MM.1S (cell line): ENCODE data around the gene KRTAP4-12.

ENCODE experiments used
- EZH2phosphoT487 ChIP-seq: fragments of 300-600 bp; sonication (generic); IDR thresholded peaks from 2 replicates; pipeline ENCODE4 v1.6.1; 2018; ENCODE audit warnings: antibody characterized with exemption, low read length
- TF ChIP-seq, protein P1 (sequence below): fragments of 300-600 bp; sonication (generic); IDR thresholded peaks from 2 replicates; pipeline ENCODE4 v1.5.1; 2016; ENCODE audit warnings: antibody characterized with exemption, low read length, mixed read lengths

DNA sequence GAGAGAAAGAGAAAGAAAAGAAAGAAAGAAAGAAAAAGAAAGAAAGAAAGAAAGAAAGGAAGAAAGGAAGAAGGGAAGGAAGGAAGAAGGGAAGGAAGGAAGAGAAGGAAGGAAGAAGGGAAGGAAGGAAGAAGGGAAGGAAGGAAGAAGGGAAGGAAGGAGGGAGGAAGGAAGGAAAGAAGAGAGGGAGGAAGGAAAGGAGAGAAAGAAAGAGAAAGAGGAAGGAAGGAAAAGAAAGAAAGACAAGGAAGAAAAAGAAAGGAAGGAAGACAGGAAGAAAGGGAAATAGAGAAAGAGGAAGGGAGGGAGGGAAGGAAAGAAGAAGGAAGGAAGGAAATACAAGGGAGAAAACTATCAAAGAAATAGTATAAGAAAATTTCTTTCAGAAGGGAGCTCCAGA is 47.2 kb downstream of the KRTAP4-12 start:
- TF ChIP-seq, protein P1, sequence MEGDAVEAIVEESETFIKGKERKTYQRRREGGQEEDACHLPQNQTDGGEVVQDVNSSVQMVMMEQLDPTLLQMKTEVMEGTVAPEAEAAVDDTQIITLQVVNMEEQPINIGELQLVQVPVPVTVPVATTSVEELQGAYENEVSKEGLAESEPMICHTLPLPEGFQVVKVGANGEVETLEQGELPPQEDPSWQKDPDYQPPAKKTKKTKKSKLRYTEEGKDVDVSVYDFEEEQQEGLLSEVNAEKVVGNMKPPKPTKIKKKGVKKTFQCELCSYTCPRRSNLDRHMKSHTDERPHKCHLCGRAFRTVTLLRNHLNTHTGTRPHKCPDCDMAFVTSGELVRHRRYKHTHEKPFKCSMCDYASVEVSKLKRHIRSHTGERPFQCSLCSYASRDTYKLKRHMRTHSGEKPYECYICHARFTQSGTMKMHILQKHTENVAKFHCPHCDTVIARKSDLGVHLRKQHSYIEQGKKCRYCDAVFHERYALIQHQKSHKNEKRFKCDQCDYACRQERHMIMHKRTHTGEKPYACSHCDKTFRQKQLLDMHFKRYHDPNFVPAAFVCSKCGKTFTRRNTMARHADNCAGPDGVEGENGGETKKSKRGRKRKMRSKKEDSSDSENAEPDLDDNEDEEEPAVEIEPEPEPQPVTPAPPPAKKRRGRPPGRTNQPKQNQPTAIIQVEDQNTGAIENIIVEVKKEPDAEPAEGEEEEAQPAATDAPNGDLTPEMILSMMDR: no peak
- TF ChIP-seq EZH2phosphoT487: no peak
